T-helper 2 cell (primary cell): ENCODE measurements around the gene DRC3.
A peak's percentile ranks its signal among the peaks of the same experiment; 100 is the strongest.
"Not testable (repeated sequence)": the region's sequence is repeated elsewhere in the genome, so short reads cannot be mapped to it uniquely, and the experiment has no call there.

Source experiments
- DNase-seq, 5 experiments: peaks; one replicate each; pipeline versions ENCODE4 v3.0.0 to v3.0.0-alpha.2; 2012 to 2022

The DRC3 gene

DNA sequence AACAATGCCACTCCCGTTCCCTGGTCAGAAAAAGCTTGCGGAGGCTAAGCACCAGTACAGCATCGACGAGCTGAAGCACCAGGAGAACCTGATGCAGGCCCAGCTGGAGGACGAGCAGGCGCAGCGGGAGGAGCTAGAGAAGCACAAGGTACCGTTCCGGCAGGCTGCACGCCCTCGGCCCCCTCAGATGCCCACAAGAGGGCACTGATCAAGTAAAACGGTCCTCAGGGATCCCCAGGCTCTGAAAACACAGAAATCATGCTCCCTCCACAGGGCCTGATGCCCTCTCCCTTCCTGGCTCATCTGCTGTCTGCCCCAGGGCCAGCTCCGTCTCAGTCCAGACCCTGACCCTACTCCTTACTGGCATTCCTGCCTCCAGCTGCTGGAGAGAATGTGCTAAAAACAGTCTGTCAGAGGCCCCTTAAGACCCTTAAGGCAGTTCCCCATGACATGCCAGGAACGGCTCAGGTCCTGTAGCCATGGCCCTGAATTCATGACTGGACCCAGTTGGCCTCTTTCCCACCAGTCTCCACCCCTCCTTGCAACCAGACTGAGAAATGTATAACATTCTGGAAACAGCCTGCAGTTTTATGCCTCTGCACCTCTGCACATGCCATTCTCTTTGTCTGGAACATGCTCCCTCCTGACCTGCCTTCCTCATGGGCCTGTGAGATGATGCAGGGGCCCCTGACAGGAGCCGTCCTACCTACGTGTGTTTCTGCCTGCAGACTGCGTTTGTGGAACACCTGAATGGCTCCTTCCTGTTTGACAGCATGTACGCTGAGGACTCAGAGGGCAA lies 21.8 kb downstream of the DRC3 start:
- DNase-seq, result peak in 1 of 5 experiments; percentile 22

GRCh38 chr17:17995887-17996286 lies 23.2 kb downstream of the DRC3 start:
- not testable (repeated sequence) for DNase-seq

GRCh38 chr17:17998934-17999333 lies 26.3 kb downstream of the DRC3 start:
- DNase-seq, result no peak

- no peak for DNase-seq
Measured at GRCh38 chr17:17999364-18000029, 26.8 kb downstream of the DRC3 start.

GRCh38 chr17:18000030-18000408 lies 27.4 kb downstream of the DRC3 start:
- DNase-seq, result no peak

- DNase-seq, result no peak
Measured at GRCh38 chr17:18002171-18002570, 29.5 kb downstream of the DRC3 start.

DNA sequence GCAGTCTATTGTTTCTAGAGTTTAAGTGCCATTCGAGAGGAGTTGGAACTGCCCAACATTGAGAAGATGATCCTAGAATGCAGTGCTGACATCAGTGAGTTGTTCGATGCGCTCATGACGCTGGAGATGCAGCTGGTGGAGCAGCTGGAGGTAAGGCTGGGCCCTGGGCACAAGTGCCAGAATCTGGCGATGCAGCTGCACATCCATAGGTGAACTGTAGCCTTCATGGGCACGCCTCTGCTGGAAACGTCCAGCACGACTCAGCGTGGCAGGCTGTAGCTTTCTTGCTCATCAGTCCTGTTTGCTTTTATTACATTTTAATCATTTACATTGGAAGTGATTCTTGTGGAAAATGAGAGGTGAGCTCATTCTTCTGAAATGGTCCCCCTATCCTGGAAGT lies 31.7 kb downstream of the DRC3 start:
- DNase-seq, result no peak

- DNase-seq, result no peak
Measured at GRCh38 chr17:18004884-18005305, 32.2 kb downstream of the DRC3 start.

DNA sequence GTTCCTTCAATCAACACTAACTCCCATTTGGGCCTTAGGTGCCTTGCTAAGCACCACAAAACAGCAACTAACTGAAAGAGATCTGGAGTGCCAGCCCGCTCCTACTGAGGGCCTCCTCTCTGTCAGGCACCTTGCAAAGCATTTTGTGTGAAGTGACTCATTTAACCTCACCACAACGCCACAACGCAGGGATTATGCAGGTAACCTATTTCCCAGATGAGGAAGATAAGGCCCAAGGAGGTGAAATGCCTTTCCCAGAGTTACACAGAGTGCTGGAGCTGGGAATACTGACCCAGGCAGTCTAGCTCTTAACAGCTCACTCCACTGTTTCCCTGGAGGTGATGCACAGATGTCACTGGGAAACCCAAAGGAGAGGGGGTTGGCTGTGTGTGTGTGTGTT lies 32.8 kb downstream of the DRC3 start:
- DNase-seq, result no peak

DNA sequence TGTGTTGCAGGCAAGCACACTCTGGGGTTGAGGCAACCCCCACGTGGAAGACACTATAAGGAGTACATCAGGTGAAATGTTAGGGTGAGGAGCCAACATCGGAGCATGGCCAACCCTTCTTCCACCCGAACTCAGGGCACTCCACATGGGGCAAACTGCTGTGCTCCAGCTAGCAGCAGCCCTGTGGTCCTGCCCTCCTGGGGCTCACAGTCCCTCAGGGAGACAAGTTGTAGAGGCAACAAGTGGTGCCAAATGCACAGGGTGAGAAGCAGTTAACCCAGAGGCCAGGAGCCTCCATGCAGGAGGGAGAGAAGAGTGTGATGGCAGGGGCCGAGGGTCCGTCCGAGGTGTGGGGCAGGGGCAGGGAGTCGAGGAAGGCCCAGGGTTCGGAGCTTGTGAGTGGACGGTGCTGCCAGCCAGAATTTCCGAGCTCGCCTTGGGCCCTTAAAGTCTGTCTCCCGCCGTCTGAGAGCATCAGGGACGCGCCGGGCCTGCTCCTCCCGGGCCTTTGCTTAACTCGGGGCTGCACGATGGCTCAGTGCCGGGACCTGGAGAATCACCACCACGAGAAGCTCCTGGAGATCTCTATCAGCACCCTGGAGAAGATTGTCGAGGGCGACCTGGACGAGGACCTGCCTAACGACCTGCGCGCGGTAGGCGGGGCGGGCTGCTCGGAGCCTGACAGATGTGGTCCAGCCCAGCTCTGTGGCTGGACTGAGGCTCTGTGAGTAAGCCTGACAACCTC lies 34.0 kb downstream of the DRC3 start:
- no peak for DNase-seq

- no peak for DNase-seq
Measured at GRCh38 chr17:18008496-18009268, 36.0 kb downstream of the DRC3 start.

DNA sequence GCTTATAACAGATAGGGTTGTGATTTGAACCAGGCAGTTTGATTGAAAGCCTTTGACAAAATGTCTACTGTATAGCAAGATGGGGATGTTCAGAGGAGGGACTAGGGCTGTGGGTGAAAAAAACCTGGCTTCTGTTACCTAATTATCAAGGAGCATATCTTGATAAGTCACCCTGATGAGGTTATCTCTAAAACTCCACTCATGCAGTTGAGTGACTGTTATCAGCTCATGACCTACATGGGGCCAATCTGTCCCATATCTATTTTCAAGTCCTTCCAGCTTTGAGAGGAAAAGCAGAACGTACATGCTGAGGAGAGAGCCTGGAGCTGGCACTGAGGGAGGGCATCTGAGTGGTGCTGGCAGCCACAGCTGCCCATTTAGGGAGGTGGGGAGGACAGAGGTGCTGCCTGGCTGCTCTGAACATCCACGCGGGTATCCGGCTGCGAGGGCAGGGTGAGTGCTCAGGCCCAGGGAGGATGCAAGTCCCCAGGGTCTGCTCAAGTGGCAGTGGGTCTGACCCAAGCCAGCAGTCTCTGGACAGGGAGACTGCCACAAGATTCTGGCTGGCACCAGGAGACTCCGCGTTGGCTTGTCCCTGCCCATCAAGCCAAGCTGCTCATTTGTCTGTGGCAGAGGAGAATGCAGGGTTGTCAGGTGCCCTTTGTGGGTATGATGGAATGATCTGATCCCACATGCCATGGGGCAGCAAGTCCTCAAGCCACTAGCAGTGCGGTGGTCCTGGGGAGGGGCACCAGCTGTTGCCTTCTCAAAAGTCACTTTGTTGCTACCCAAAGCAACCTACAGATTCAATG lies 37.2 kb downstream of the DRC3 start:
- no peak for DNase-seq

GRCh38 chr17:18011286-18011685 lies 38.6 kb downstream of the DRC3 start:
- no peak for DNase-seq

GRCh38 chr17:18014006-18014405 lies 41.3 kb downstream of the DRC3 start:
- no peak for DNase-seq

- DNase-seq, result no peak
Measured at GRCh38 chr17:18015593-18015992, 42.9 kb downstream of the DRC3 start.

DNA sequence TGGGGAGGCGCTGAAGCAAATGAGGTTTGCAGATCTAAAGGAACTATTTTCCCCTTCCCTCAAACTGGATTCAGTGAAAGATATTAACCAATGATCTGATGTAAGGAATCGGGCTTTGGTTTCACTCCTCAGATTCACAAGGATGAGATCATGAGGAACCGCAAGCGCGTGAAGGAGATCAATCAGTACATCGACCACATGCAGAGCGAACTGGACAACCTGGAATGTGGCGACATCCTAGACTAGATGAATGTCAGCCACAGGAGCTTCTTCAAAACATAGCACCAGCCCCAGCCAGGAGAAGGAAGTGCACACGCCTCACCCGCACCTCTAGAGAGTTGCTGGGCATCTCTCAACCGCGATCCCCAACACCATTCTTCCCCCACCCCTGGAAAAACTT lies 43.8 kb downstream of the DRC3 start:
- DNase-seq, result no peak

DNA sequence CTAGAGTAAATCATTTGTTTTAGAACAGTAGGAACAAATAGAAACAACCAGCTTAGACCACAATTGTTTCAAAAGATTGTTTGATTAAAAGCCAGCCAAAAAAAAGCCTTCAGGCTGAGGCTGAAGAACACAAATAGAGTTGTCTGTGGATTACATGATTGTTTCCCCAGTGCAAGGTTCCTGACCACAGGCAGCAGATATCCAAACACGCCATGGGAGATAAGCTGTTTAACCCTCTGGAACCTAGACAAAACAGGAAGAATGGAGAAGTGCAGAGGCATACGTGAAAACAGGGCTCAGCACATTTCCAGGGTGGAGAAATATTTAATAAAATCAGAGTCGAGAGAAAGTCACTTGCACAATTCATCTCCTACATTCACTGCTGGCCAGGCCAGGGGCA lies 45.3 kb downstream of the DRC3 start:
- DNase-seq, result no peak

- DNase-seq, result no peak
Measured at GRCh38 chr17:18018411-18018921, 45.8 kb downstream of the DRC3 start.

GRCh38 chr17:18019838-18020154 lies 47.1 kb downstream of the DRC3 start:
- no peak for DNase-seq

DNA sequence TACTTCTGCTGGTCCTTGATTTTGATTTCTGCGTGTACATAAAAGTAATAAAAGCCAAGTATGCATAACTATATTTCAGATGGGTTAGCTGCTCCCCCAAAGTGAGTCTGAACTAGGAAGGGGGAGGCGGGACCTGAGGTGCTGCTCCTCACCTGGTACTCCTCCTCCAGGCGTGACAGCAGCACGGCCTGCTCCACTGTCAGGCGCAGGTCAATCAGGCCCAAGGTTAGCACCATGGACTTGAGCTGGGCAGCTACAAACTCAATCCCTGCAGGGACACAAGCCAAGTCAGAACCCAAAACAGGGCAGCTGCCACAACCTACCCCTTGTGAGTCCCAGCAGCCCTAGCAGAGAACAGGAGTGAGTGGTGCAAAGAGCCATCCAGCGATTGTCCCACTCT lies 48.3 kb downstream of the DRC3 start:
- DNase-seq, result no peak

DNA sequence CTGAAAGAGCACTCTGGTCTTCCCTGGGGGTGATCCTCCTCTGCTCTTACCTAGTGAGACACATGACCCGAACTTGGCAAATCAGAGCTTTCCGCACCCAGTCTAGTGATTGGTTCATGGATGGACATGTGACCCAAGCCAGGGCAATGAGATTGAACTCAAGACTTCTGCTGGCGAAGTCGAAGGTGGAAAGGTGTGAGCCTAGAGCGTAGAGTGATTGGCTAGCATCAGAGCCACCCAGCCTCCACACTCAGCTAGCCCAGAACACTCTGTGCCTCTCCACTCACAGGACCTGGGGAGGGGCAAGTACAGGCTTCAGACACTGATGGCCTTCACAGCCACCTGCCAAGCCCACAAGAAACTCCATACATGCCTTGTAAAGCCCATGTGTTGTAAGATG lies 48.7 kb downstream of the DRC3 start:
- no peak for DNase-seq
